ENCODE measurements around the gene CEACAM7.

Gene CEACAM7

GRCh38 chr19:41646589-41647204 lies 41.4 kb downstream of the CEACAM7 start:
- TF ChIP-seq ZFX (IDR thresholded peaks at IDR 0.05; ENCODE audit: borderline replicate concordance) (no peak), CTCF (IDR thresholded peaks at IDR 0.05) (peak; percentile 82)
- no peak overlapping the region for H3K27ac ChIP-seq

GRCh38 chr19:41641879-41642485 lies 46.1 kb downstream of the CEACAM7 start:
- TF ChIP-seq ZFX (IDR thresholded peaks at IDR 0.05; ENCODE audit: borderline replicate concordance) = no peak
- TF ChIP-seq CTCF (IDR thresholded peaks at IDR 0.05) = peak; percentile 98
- no peak overlapping the region for H3K27ac ChIP-seq

- no peak overlapping the region for H3K27ac ChIP-seq
- no peak for TF ChIP-seq ZFX (IDR thresholded peaks at IDR 0.05; ENCODE audit: borderline replicate concordance)
- TF ChIP-seq CTCF (IDR thresholded peaks at IDR 0.05) = no peak
Measured at GRCh38 chr19:41638641-41639081, 49.4 kb downstream of the CEACAM7 start.

- TF ChIP-seq ZFX (IDR thresholded peaks at IDR 0.05; ENCODE audit: borderline replicate concordance) (no peak), CTCF (IDR thresholded peaks at IDR 0.05) (no peak)
- H3K27ac ChIP-seq = no peak overlapping the region
Measured at GRCh38 chr19:41637484-41637883, 50.6 kb downstream of the CEACAM7 start.

GRCh38 chr19:41627966-41628675 lies 59.9 kb downstream of the CEACAM7 start:
- H3K27ac ChIP-seq = no peak overlapping the region
- TF ChIP-seq ZFX (IDR thresholded peaks at IDR 0.05; ENCODE audit: borderline replicate concordance) = no peak
- no peak for TF ChIP-seq CTCF (IDR thresholded peaks at IDR 0.05)

DNA sequence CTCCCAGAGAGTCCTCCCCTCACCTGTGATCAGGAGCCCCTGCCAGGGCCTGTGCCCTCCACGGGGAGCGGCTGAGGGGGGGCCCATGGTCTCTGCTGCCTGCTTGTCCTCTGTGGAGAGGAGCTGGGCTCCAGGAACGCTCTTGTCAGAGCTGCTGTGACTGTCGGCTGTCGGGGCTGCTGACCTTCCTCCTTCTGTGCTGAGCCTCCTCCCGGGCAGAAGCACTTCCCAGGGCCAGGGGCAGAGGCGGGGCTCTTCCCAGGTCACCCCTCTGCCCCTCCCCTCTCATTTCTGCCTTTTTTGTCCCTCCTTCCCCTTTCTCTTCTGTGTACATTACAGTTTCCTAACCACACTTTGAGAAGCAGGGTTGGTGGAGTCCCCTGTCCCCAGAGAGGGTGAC lies 61.2 kb downstream of the CEACAM7 start, which contains the start of gene CEACAM4:
Gene CEACAM4 (minus strand): TSS at position 198 of the 400 bp plus-strand sequence. CDS start 111 bp downstream, at position 87.
- no peak within 1 kb of the TSS for H3K27ac ChIP-seq
- no peak for TF ChIP-seq ZFX (IDR thresholded peaks at IDR 0.05; ENCODE audit: borderline replicate concordance)
- no peak for TF ChIP-seq CTCF (IDR thresholded peaks at IDR 0.05)

DNA sequence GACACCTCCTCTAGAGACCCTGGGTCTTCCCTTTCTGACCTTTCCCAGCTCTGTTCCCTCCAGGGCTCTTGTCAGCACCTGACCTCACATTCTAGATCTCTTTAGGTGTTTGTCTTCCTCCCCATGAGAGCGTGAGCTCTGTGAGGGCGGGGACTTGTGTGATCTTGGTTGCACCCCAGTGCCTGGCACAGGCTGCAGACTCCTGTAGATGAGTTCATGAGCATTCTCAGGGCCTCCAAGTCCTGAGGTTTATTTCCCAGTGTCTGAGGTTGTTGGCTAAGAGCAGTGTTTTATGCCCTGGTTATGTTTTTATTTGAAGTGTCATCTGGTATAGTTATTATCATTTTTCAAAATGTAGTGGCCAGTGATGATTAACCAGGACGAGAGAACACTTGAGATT lies 61.8 kb downstream of the CEACAM7 start:
- H3K27ac ChIP-seq = no peak overlapping the region
- TF ChIP-seq CTCF (IDR thresholded peaks at IDR 0.05) (no peak), ZFX (IDR thresholded peaks at IDR 0.05; ENCODE audit: borderline replicate concordance) (no peak)
